PFSK-1 (cell line): ENCODE data around the gene AP3S2.

Source experiments
- FOXP2 ChIP-seq: optimal IDR thresholded peaks from 2 replicates; pipeline ENCODE3; 2011; ENCODE audit warnings: borderline replicate concordance, control low read depth, inconsistent platforms; ENCODE audit not compliant: insufficient read depth; ENCODE audit errors: extremely low read length, extremely low read depth
- POLR2AphosphoS5 ChIP-seq: IDR thresholded peaks from 2 replicates; pipeline ENCODE4 v1.6.1; 2012; ENCODE audit warnings: low read depth, mild to moderate bottlenecking, control low read depth, low read length, moderate library complexity
- SIN3A ChIP-seq: IDR thresholded peaks from 2 replicates; pipeline ENCODE4 v1.6.1; 2012; ENCODE audit warnings: mild to moderate bottlenecking, low read length, moderate library complexity, borderline replicate concordance; ENCODE audit not compliant: insufficient read depth

GRCh38 chr15:89893696-89894447 is at the start of gene AP3S2:
- TF ChIP-seq POLR2AphosphoS5 = peak; percentile 89
- TF ChIP-seq FOXP2 = peak; percentile 98
- TF ChIP-seq SIN3A = peak; percentile 7; the same call in 1 of the 2 replicates
